GM18951 (cell line): ENCODE measurements around the gene RHOB.
"Not testable (repeated sequence)": the region's sequence is repeated elsewhere in the genome, so short reads cannot be mapped to it uniquely, and the experiment has no call there.

Experiments
- POLR2A ChIP-seq: IDR thresholded peaks from 4 replicates; pipeline ENCODE4 v1.6.1; 2011; ENCODE audit warnings: mild to moderate bottlenecking; ENCODE audit not compliant: insufficient read length, insufficient read depth; ENCODE audit errors: extremely low read depth
- in situ Hi-C: fragments of 300-500 bp; cut with MboI; formaldehyde crosslinking; loops from one replicate; pipeline ENCODE4 v1.12.0; 2022; ENCODE audit warnings: low sequenced_read_pairs, mixed read lengths, inconsistent platforms; ENCODE audit not compliant: unreplicated experiment

RHOB gene

DNA sequence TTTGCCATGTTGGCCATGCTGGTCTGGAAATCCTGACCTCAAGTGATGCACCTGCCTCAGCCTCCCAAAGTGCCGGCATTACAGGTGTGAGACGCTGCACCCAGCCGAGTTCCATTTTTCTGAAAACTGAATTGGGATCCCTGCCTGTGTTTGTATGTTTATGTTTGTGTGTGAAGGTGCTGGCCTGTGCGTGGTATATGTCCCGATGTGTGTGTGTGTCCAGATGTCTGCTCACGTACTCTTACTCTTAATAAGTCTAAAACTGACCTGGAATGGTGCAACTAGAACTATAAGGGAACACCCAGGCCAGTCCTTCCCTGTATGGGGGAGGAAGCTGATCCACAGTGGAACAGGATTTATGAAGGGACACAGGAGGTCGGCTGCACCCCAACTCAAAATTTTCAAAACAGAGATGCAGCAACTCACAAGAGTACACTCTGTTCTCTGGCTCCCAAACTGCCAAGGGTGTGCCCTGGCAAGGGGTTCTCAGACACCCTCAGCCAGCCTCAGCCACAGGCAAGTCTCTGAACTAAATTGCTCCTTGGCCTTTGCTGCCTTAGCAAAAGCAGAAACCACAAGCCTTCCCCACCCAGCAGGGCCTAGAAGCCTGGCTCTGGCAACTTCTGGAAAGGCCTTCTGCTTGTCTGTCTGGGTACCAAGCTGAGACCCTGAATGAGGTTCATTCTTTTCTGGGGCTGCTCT lies 36.5 kb downstream of the RHOB start:
- in situ Hi-C loops, result no loop called here
- TF ChIP-seq POLR2A, result no peak

- in situ Hi-C loops, result no loop called here
- no peak for TF ChIP-seq POLR2A
Observed at GRCh38 chr2:20484034-20484617, 37.3 kb downstream of the RHOB start.

- TF ChIP-seq POLR2A, result no peak
- in situ Hi-C loops, result no loop called here
Observed at GRCh38 chr2:20484810-20485611, 38.1 kb downstream of the RHOB start.

GRCh38 chr2:20485612-20486388 lies 38.9 kb downstream of the RHOB start:
- TF ChIP-seq POLR2A, result no peak
- in situ Hi-C loops, result no loop called here

- in situ Hi-C loops, result no loop called here
- TF ChIP-seq POLR2A, result no peak
Observed at GRCh38 chr2:20486571-20486970, 39.7 kb downstream of the RHOB start.

DNA sequence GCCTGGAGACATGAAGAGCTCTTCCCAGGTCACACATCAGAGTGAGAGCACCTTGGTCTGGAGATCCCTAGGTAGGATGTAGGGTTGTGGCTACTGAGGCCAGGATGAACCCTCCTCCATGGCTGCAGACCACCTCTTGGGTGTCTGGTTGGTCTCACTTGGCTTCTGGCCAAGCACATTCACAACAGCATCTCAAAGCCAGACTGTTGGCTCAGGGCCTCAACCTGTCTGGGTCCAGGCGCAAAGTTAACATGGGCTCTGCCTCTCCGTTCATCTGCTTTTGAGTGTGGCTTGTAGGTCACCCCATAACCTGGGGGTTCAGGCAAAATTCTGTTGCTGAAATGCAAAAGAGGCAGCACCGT lies 40.1 kb downstream of the RHOB start:
- in situ Hi-C loops, result no loop called here

GRCh38 chr2:20487392-20488174 lies 40.7 kb downstream of the RHOB start:
- no peak for TF ChIP-seq POLR2A
- in situ Hi-C loops, result no loop called here

More for the DNA sequence above, 40.1 kb downstream of the RHOB start:
- TF ChIP-seq POLR2A, result no peak

DNA sequence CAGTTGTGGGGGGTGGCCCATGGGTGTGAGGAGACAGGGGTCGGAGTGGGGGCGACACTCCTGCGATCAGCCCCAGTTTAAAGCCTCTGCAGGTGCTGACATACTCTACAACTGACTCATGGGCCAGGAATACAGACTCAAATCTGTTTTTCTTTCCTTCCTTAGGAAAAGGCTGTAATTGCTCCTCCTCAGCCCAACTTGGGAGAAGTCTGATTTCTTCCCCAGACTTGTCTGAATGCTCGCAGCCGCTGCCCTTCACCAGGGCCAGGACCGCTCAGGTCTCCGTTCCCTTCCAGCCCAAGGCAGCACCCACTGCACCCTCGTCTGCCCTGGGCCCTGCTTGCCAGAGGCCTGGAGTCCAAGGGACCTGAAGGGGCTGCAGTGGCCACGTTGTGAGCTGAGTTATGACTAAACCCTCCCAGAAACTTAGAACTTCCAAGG lies 41.3 kb downstream of the RHOB start:
- in situ Hi-C loops, result no loop called here

GRCh38 chr2:20488782-20489181 lies 41.9 kb downstream of the RHOB start:
- TF ChIP-seq POLR2A, result no peak
- in situ Hi-C loops, result no loop called here

More for the DNA sequence above, 41.3 kb downstream of the RHOB start:
- TF ChIP-seq POLR2A, result no peak

- in situ Hi-C loops, result no loop called here
- TF ChIP-seq POLR2A, result no peak
Observed at GRCh38 chr2:20490300-20491181, 43.7 kb downstream of the RHOB start.

- in situ Hi-C loops, result no loop called here
- no peak for TF ChIP-seq POLR2A
Observed at GRCh38 chr2:20491739-20492531, 45.1 kb downstream of the RHOB start.

GRCh38 chr2:20493095-20493494 lies 46.2 kb downstream of the RHOB start:
- in situ Hi-C loops, result not testable (repeated sequence)
